HG03571 (cell line): ENCODE measurements around the gene PRR35.

Experiments used
- ATAC-seq: cut with Tn5 transposase; IDR thresholded peaks from one replicate; pipeline ENCODE4 v1.9.1; 2021; ENCODE audit not compliant: unreplicated experiment

The PRR35 gene

GRCh38 chr16:578232-578869 is 18.2 kb downstream of the PRR35 start:
- ATAC-seq: peak; percentile 7

GRCh38 chr16:578870-579405 is 18.7 kb downstream of the PRR35 start:
- peak; percentile 41 for ATAC-seq

DNA sequence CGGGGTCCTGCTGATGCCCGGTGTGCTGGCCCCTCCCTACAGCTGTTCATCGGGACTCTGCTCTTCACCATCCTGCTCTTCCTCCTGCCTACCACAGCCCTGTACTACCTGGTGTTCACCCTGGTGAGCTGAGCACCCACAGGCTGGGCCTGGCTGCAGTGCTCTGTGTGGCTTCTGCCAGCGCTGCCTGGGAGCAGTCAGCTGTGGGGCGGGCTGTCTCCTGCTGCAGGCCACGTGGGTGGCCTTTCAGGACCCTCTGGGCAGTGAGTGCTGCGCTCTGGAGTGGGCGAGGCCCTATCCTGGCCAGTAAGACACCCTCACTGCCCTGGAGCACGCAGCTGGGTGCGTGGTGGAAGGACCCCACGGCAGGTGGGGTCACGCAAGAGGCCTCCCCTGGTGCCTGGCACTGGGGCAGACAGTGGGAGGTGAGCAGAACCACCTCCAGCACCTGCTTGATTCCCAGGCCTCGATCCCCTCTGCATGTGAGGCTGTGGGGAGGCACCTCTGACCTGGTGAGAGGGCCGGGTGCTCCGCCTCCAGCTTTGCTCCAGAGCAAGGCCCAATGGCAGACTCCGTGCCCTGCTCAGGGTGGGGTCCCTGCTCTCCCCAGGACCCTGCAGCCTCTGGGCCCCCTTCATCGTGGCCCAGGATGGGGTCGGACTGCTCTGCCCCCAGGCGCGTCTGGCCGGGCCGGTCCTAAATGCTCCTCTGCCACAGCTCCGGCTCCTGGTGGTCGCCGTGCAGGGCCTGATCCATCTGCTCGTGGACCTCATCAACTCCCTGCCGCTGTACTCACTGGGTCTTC is 20.1 kb downstream of the PRR35 start:
- no peak for ATAC-seq

DNA sequence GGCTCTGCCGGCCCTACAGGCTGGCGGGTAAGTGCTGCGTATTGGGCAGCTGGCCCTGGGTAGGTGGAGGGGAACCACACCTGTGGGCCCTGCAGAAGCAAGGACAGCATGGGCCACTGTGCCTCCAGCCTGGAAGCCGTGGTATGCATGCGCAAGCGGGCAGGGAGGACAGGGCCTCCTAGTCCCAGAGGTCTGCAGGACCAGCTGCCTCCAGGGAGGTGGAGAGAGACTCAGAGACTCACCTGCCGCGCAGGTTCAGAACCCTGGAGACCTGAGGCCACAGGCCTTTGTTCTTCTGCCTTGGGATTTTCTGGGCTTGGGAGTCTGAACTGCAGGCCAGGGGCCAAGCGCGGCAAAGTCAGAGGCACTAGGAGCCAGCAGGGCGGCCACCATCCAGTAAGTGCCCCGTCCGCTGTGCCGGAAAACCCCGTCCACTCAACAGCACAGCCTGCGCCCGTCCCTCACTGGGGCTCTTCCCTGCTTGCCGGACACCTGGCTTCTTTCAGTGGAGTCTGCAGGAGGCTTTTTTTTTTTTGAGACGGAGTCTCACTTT is 20.8 kb downstream of the PRR35 start:
- ATAC-seq: no peak

GRCh38 chr16:582218-582613 is 22.0 kb downstream of the PRR35 start:
- ATAC-seq: no peak

GRCh38 chr16:582614-583331 is 22.6 kb downstream of the PRR35 start:
- no peak for ATAC-seq

- no peak for ATAC-seq
Observed at GRCh38 chr16:583470-583814, 23.2 kb downstream of the PRR35 start.

- no peak for ATAC-seq
Observed at GRCh38 chr16:583815-584591, 23.8 kb downstream of the PRR35 start.

GRCh38 chr16:585351-585750 is 25.2 kb downstream of the PRR35 start:
- no peak for ATAC-seq

GRCh38 chr16:586047-586644 is 26.0 kb downstream of the PRR35 start:
- no peak for ATAC-seq

GRCh38 chr16:586645-587590 is 26.7 kb downstream of the PRR35 start:
- ATAC-seq: no peak

- peak; percentile 8 for ATAC-seq
Observed at GRCh38 chr16:588639-588888, 28.4 kb downstream of the PRR35 start.

DNA sequence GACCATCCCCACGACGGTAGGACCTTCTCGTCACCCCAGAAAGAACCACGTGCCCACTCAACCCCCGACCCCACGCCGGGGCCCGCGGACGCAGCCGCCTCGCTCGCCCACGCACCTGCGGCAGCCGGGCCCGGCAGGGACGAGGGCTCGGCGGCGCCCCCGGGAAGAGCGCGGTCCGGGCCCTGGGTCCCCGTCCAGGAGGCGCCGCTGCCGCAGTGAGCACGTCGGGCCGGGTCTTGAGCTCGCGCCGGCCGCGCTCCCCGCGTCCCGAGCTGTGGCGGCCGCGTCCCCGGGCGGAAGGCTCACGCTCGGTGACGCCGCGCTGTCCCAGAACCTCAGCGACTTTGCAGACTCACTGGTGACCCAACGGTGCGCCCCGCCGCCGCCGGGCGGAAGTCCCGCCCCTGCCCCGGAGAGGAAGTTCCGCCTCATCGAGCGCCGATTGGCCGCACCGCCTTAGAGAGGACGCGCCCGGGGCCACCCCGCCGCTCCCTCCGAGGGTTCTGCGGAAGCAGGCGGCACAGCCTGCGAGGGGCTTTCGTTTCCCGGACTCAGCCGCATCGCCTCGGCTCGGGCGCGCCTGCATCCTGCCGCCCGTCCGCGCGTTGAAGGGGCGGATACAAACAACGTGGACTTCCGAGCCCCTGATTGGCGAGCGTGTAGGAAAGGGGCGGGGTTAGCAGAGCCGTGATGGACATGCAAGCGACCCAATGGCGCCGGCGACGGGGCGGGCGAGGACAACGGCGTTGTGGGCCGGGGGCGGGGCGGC is 28.9 kb downstream of the PRR35 start:
- peak; percentile 59 for ATAC-seq

DNA sequence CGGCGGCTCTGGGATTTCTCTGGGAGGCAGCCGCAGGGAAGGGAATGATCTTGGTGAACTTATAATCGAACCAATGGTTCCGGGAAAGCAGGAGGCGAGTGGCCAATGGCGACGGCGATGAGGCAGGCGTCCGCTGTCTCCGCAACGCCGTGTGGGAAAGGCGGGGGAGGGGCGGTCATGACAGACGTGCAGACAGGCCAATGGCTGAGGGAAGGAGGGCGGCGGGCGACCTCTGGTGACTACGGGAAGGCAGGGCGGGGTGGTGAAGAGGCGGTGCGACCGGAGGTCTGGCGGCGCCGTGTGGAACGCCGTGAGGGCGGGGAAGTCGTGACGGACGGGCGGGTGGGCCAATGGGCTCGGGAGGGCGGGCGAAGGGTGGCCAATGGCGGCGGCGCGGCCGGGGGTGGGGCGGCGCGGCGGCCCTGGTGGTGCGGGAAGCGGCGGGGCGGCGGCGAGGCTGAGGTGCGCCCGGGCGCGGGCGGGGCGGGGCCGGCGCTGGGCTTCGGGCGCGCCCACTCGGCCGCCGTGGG is 29.5 kb downstream of the PRR35 start, which contains the start of gene RAB40C:
TSS of gene RAB40C (plus strand) at position 409 of the 530 bp plus-strand sequence. CDS start 226 bp downstream, outside the sequence.
- peak; percentile 66 for ATAC-seq

- no peak for ATAC-seq
Observed at GRCh38 chr16:590188-590814, 30.1 kb downstream of the PRR35 start.

- ATAC-seq: no peak
Observed at GRCh38 chr16:590815-591200, 30.6 kb downstream of the PRR35 start.

DNA sequence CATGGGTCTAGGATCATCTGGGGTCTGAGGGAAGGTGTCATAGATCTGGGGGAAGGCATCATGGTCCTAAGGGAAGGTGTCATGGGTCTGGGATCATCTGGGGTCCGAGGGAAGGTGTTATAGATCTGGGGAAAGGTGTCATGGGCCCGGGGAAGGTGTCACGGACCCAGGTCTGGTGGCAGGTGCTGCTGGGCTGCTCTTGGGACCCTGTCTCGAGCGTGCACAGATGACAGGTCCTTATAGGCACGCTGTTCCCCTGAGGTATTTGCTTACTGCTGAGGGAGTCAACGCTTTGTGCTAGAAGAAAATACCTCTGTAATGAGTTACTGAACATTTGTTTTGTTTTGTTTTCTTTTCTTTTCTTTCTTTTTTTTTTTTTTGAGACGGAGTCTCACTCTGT is 31.0 kb downstream of the PRR35 start:
- no peak for ATAC-seq
